ENCODE data around the gene SEC16A. TPM values are rescaled to one million over a fixed set of nuclear protein-coding genes. Genes with fewer than 3 reads are reported as not detected.
A peak's percentile ranks its signal among the peaks of the same experiment; 100 is the strongest.

Gene SEC16A
- total RNA-seq, 1 donor from 2014 or later = 94.5 TPM

DNA sequence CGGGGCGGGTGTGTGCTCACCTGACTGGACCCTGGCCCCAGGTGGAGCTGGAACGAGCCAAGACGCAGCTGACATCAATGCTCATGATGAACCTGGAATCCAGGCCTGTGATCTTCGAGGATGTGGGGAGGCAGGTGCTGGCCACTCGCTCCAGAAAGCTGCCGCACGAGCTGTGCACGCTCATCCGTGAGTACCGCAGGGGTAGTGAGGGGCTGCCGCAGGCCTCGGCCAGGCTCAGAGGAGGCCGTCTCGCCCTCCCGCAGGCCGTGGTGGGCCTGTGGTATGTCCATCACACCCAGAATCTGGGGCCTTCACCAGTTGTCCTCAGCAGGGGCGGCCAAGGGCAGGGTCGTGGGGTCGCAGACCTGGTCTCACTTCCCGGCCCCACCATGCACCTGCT lies 61.0 kb downstream of the SEC16A start:
- Mint-ChIP-seq H3K27me3 (ENCODE audit: low read depth, unreplicated experiment) (no peaks in the 10 kb centered on the region), H3K4me3 (ENCODE audit: unreplicated experiment) (peak overlapping the region; percentile 45), H3K9me3 (ENCODE audit: unreplicated experiment) (no peaks in the 10 kb centered on the region), H3K36me3 (ENCODE audit: low read depth, unreplicated experiment) (peaks cover 7% of the 10 kb centered on the region), H3K27ac (ENCODE audit: unreplicated experiment) (no peak overlapping the region), H3K4me1 (ENCODE audit: low read depth, unreplicated experiment) (no peaks in the 10 kb centered on the region)
- H4K20me1 ChIP-seq (ENCODE audit: insufficient read depth, low read length) = peaks cover 26% of the 10 kb centered on the region
- DNase-seq (ENCODE audit: low read depth) (no peak), FAIRE-seq (no peak)
- H3K9ac ChIP-seq (ENCODE audit: low read length) = no peak overlapping the region
- no peak for TF ChIP-seq EZH2 (IDR thresholded peaks at IDR 0.05; ENCODE audit: insufficient read depth, low read length)
- TF ChIP-seq, protein P1, sequence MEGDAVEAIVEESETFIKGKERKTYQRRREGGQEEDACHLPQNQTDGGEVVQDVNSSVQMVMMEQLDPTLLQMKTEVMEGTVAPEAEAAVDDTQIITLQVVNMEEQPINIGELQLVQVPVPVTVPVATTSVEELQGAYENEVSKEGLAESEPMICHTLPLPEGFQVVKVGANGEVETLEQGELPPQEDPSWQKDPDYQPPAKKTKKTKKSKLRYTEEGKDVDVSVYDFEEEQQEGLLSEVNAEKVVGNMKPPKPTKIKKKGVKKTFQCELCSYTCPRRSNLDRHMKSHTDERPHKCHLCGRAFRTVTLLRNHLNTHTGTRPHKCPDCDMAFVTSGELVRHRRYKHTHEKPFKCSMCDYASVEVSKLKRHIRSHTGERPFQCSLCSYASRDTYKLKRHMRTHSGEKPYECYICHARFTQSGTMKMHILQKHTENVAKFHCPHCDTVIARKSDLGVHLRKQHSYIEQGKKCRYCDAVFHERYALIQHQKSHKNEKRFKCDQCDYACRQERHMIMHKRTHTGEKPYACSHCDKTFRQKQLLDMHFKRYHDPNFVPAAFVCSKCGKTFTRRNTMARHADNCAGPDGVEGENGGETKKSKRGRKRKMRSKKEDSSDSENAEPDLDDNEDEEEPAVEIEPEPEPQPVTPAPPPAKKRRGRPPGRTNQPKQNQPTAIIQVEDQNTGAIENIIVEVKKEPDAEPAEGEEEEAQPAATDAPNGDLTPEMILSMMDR (IDR thresholded peaks at IDR 0.05; ENCODE audit: insufficient read depth, low read depth, low read length) = no peak
- H3K4me2 ChIP-seq (ENCODE audit: low read length) = no peak overlapping the region
- no peak overlapping the region for H3K4me3 ChIP-seq (ENCODE audit: insufficient read depth, low read depth, low read length)
- no peaks in the 10 kb centered on the region for H3K4me1 ChIP-seq (ENCODE audit: insufficient read depth, low read length)
- H2AFZ ChIP-seq (ENCODE audit: low read depth, low read length) = no peak overlapping the region
- H3K36me3 ChIP-seq (ENCODE audit: insufficient read depth, low read length) = peaks cover 32% of the 10 kb centered on the region
- H3K27me3 ChIP-seq (ENCODE audit: insufficient read depth, low read length) = no peaks in the 10 kb centered on the region
- H3K27ac ChIP-seq (ENCODE audit: low read depth, low read length) = no peak overlapping the region
- H3K9me3 ChIP-seq (ENCODE audit: insufficient read depth, low read depth, low read length) = no peaks in the 10 kb centered on the region
- peaks cover 10% of the 10 kb centered on the region for H3K79me2 ChIP-seq (ENCODE audit: insufficient read depth, low read length)

DNA sequence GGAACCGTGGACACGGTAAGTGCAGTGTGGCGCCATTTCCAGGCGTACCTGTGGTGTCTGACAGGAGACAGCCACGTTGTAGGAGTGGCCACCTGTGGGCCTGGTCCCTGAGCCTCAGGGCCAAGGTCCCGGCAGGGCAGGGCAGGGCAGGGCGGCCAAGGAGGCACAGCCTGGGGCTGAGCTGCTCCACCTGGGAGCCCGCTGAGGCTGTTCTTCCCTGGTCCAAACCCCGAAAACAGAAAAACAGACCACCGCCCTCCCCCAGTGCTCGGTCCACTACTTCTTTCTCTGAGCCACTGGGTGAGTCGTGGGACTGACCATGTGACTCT lies 63.8 kb downstream of the SEC16A start:
- no peak overlapping the region for H3K4me3 Mint-ChIP-seq (ENCODE audit: unreplicated experiment)
- Histone ChIP-seq H3K36me3 (ENCODE audit: insufficient read depth, low read length) (peaks cover 52% of the 10 kb centered on the region), H2AFZ (ENCODE audit: low read depth, low read length) (no peak overlapping the region)

More for the DNA sequence above, 63.8 kb downstream of the SEC16A start:
- Mint-ChIP-seq H3K4me1 (ENCODE audit: low read depth, unreplicated experiment) (no peaks in the 10 kb centered on the region), H3K9me3 (ENCODE audit: unreplicated experiment) (no peaks in the 10 kb centered on the region), H3K27ac (ENCODE audit: unreplicated experiment) (no peak overlapping the region), H3K36me3 (ENCODE audit: low read depth, unreplicated experiment) (peaks cover 16% of the 10 kb centered on the region), H3K27me3 (ENCODE audit: low read depth, unreplicated experiment) (no peaks in the 10 kb centered on the region)
- no peaks in the 10 kb centered on the region for H3K9me3 ChIP-seq (ENCODE audit: insufficient read depth, low read depth, low read length)
- no peak for FAIRE-seq
- no peak for TF ChIP-seq EZH2 (IDR thresholded peaks at IDR 0.05; ENCODE audit: insufficient read depth, low read length)
- TF ChIP-seq, protein P1 (IDR thresholded peaks at IDR 0.05; ENCODE audit: insufficient read depth, low read depth, low read length) = no peak
- H3K27me3 ChIP-seq (ENCODE audit: insufficient read depth, low read length) = no peaks in the 10 kb centered on the region
- H4K20me1 ChIP-seq (ENCODE audit: insufficient read depth, low read length) = peaks cover 33% of the 10 kb centered on the region
- H3K4me2 ChIP-seq (ENCODE audit: low read length) = no peak overlapping the region
- H3K27ac ChIP-seq (ENCODE audit: low read depth, low read length) = no peak overlapping the region
- no peak overlapping the region for H3K4me3 ChIP-seq (ENCODE audit: insufficient read depth, low read depth, low read length)
- no peaks in the 10 kb centered on the region for H3K4me1 ChIP-seq (ENCODE audit: insufficient read depth, low read length)
- no peak overlapping the region for H3K9ac ChIP-seq (ENCODE audit: low read length)
- peaks cover 32% of the 10 kb centered on the region for H3K79me2 ChIP-seq (ENCODE audit: insufficient read depth, low read length)
- DNase-seq (ENCODE audit: low read depth) = no peak
